Amygdala (tissue), 56 donors: ENCODE data around the gene CLPSL2.

Experiments
- DNase-seq, 56 donors: peaks; one replicate each; lab custom pipeline; 2025; lab: John Stamatoyannopoulos, UW

Gene CLPSL2

DNA sequence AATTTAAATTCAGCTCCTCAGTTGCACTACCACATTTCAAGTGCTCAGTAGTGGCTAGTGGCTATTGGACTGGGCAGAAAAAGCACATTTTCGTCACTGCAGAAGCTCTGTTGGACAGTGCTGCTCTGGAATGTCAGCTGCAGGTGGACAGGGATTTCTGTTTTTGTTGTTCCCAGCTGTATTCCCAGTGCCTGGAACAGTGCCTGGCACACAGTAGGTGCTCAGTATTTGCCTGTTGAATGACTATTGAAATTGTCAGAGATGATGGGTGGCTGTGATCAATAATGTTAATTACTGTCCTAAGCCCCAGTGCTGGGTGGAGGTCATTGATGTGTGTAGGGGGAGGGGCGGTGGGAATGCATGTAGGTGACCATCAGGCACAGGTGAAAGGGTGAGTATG is 9.9 kb downstream of the CLPSL2 start:
- no peak for DNase-seq

DNA sequence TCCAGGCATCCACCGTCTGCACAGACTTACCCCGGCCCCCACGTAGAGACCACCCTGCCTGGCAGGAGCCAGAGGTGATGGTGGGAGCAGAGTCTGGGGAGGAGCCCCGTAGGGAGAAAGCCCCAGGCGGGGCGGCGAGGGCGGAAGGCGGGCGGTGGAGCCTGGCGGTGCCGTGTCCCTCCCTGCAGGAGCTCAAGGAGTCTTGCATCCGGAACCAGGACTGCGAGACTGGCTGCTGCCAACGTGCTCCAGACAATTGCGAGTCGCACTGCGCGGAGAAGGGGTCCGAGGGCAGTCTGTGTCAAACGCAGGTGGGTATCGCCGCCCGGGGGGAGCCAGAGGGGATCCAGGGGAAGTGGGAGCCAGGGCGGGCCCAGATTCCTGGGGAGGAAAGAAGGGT is 10.4 kb downstream of the CLPSL2 start:
- no peak for DNase-seq

DNA sequence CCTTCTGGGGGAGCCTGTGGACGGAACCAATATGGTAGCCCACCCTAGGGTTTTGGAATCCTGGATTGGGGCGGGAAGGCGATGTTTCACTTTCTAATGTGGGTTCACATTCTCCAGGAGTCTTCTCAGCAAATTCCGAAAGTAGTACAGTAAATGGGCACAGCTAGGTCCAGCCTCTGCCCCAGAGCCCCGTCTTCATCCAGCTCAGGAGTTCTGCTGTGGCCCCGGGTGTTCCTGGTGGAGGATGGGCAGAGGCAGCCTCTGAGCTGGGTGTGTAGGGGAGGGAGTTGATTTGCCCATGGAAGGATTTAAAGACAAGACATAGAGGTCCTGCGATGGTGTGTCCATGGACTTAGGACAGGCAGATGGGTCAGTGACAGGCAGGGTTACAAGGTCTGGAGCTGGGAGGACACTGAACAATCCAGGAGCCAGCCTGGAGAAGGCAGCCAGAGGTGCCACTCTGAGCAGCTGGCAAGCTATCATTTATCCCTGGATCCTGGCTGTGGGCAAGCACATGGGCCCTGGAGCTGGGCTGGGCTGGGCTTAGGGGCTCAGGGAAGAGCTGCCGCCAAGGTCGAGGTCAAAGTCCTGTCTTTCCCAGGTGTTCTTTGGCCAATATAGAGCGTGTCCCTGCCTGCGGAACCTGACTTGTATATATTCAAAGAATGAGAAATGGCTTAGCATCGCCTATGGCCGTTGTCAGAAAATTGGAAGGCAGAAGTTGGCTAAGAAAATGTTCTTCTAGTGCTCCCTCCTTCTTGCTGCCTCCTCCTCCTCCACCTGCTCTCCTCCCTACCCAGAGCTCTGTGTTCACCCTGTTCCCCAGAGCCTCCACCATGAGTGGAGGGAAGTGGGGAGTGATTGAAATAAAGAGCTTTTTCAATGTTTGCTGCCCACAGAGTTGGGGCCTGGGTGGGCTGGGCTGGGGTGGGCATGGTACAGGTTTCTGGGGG is 11.1 kb downstream of the CLPSL2 start:
- no peak for DNase-seq

DNA sequence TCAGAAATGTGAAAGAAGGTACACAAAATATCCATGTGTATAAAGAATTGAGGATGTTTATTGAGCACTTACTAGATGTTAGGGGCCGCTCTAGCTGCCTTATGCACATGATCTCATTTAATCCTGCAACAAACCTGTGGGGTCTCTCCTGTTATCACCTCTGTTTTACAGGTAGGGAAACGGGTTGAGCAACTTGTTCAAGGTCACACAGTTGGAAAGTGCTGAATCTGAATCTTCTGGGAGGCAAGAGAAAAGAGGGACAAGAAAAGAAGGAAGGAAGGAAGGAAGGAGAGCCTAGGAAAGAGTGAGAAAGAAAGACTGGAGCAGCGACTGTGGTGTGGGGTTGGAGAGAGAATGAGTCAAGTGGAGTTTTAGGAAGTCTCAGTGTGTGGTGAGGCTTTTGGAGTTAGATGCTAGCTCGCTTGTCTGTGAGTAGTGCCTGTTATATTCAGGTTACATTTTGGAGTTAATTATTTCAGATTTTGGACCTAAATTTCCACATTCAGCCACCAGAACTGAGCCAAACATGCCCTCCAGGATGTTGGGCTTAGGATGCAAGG is 12.1 kb downstream of the CLPSL2 start:
- DNase-seq = no peak

GRCh38 chr6:35790683-35791082 is 14.3 kb downstream of the CLPSL2 start:
- no peak for DNase-seq

DNA sequence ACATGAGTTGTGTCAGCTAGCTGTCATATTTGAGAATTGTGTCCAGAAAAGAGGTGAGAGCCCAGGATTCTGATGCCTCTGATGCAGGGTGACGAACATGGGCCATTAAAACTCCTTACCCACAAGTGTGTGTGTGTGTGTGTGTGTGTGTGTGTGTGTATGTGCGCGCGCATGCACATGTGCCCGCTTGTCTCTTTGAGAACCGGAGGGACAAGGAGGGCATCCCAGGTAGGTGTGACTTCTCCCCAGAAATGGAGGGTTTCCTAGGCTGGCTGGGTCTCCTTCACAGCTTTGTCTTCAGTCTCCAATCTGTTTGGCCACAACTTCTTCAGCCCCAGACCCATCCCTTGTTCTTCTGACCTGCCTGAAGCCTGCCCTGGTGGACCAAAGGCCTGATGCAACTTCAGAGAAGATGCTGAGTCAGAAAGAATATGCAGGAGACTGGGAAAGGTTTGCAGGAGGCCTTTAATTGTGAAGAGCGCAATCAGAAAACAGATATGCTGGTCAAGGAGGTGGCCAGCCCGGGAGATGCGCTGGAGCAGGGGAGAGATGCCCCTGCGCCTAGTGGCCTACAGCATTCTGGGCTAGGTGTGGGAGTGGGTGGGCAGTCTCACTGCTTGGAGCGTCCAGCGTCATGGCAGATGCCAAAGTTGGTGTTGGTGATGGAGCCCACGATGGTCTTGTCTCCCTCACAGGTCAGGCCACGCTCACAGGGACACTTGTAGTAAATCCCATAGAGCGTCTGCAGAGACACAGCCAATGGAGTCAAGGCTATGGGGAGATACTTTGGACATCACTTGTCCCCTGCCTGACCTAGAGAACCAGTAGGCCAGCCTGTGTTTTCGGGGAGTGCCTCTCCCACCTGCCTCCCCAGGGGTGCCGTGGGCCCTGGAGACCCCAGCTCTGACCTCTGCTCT is 18.4 kb downstream of the CLPSL2 start:
- DNase-seq = no peak

DNA sequence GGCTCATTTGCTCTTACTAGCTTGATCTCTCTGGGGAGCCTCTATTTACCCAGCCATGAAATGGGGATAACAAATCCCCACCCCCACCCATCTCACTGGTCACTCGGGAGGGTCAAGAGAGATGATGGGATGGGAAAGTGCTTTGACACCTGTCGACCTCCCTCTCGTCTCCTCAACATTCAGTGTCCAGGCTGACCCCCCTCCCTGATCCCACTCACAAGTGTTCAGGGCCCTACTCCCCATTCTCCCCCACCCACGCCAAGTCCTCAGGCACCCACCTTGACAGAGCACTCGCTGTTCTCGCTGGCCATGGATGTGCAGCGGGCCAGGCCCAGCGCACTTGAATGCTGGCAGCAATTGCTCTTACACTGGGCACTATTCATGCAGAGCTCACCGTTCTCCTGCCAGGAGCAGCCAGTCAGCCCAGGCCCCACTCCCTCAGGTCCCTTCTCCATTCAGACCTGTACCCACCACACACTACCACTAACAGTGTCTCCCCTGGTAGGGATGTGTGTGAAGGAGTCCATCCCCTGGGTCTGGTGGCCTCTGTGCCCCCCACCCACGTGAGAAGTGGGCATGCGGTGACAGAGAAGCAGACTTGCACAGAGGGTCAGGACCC is 19.2 kb downstream of the CLPSL2 start:
- no peak for DNase-seq

GRCh38 chr6:35796236-35796635 is 19.8 kb downstream of the CLPSL2 start:
- no peak for DNase-seq

DNA sequence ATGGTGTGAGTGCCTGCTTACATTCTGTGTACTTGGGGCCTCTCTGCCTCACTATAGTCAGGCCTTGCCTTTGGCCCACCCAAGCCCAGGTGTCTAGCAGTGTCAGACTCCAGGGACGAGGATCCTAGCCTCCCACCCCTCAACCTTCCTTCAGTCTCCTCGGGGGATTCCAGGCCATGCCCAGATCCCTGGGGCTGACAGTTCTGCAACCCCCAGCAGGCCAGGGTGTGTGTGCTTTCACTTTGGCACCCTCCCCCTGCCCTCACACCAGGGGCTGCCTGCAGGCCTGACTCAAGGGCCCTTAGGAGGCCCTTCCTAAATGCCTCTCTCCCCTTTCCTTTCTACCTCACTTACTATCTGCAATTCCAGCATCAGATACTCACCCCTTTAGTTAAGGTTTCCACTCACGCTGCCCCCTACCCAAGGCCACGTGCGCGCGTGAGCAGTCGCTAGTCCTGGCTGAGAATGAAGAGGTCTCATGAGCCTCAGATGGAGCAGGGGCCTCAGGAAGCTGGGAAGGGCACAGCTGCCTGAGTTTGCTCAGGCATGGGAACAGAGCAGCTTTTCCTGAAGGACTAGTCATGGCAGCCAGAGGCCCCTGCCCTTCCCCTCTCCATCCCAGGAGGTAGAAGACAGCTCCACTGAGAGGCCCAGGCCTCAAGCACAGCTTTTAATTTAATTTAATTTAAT is 21.6 kb downstream of the CLPSL2 start:
- DNase-seq = no peak

- no peak for DNase-seq
Measured at GRCh38 chr6:35798706-35799105, 22.3 kb downstream of the CLPSL2 start.

- no peak for DNase-seq
Measured at GRCh38 chr6:35801148-35801547, 24.8 kb downstream of the CLPSL2 start.

GRCh38 chr6:35804996-35805736 is 28.8 kb downstream of the CLPSL2 start, which contains the start of gene LHFPL5:
Gene LHFPL5 (plus strand): TSS chr6:35805352. CDS start chr6:35805671, 319 bp downstream.
- peak in 9 of 56 donors; percentile 6 to 38 (median 30) for DNase-seq

- no peak for DNase-seq
Measured at GRCh38 chr6:35808688-35809087, 32.3 kb downstream of the CLPSL2 start.

GRCh38 chr6:35809809-35810208 is 33.4 kb downstream of the CLPSL2 start:
- DNase-seq = no peak

DNA sequence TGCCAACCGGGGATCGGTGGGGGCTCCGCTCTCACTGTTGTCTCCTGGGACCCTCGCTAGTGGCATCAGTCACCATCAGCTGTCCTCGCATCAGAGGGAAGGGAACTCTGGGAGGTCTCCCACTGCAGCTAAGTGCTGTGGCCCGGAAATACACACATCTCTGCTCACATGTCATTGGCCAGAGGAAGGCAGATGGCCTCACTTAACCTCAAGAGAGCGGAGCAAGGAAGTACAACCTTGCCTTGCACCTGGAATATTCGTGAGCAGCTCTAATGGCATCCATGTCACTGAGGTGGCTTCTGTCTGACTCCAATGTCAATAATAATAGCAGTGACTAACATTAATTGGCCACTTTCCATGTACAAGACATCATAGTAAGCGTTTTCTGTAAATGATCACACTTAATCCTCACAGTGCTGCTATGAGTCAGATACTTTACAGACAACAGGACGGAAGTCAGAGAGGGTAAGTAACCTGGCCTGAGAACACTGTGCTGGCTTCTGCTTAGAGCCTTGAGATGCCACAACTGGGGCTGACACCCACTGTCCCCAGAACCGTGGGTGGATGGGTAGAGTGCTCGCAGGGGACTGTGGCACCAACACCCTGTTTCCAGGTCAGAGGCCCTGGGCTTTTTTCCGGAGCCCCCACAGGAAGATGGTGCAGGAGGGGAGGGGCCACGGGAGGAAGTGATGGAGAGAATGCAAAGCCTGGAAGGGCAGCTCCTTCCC is 34.7 kb downstream of the CLPSL2 start:
- no peak for DNase-seq

DNA sequence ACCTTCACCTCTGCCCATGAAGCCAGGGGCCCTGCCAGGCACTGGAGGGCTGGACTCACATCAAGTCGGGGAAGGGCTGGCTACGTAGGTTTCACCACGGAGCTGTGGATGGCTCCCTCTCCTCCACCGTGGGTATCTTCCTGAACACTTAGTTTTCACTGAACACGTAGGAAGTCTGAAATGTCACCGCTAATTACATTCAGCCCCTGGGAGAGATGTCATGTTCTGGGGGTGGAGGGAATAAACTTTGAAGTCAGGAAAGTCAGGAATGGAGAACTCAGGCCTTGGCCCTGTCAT is 35.2 kb downstream of the CLPSL2 start:
- no peak for DNase-seq

GRCh38 chr6:35817515-35817914 is 41.1 kb downstream of the CLPSL2 start:
- no peak for DNase-seq

- no peak for DNase-seq
Measured at GRCh38 chr6:35823601-35824000, 47.2 kb downstream of the CLPSL2 start.
